ENCODE results near the gene OR51V1.

- no peak for TF ChIP-seq CTCF (IDR thresholded peaks at IDR 0.05)
- no peak for TF ChIP-seq POLR2A (IDR thresholded peaks at IDR 0.05)
Measured at GRCh38 chr11:5245155-5245554, 44.7 kb upstream of the OR51V1 start.
